Epithelial cell of proximal tubule (primary cell): Measurements from ENCODE around the gene WAPL. TPM values are rescaled to one million over a fixed set of nuclear protein-coding genes. Genes with fewer than 3 reads are reported as not detected.

Source experiments
- DNase-seq: peaks from one replicate; pipeline ENCODE4 v3.0.0-alpha.2; 2011; ENCODE audit warnings: low read depth
- H3K4me3 ChIP-seq: 2 replicates; pipeline ENCODE4 v1.5.1; 2011; ENCODE audit warnings: low read depth, mild to moderate bottlenecking, low read length
- CTCF ChIP-seq: conservative IDR thresholded peaks from 2 replicates; pipeline ENCODE4 v1.5.1; 2012; ENCODE audit warnings: low read depth, mild to moderate bottlenecking, low read length
- total RNA-seq: library from RNA; depleted of rRNA; stranded (reverse); fragments of >200 nt; gene quantifications from 2 replicates; pipeline ENCODE4 v1.2.3, GENCODE V29; 2015

The WAPL gene
- total RNA-seq, 1 donor from 2014 or later = 27.6 TPM

DNA sequence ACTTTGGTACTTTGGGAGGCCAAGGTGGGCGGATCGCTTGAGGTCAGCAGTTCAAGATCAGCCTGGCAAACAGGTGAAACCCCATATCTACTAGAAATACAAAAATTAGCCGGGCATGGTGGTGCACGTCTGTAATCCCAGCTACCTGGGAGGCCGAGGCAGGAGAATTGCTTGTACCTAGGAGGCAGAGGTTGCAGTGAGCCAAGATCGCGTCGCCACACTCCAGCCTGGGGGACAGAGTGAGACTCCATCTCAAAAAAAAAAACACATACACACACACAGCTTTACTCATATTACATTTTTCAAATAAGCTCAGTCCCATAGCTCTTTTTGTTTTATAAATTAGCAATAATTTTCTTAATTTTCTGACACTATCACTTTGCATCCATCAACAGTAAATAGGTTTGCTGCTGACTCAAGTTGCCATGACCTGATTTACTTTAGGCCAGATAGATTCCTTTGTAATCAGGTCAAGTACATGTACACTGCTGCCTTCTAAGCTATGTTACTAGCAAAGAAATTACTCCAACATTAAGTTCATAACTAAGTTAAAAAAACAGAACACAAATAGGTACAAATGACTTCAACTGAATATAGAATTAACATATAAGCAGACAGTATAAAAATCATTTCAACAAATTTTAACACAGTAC, 31.5 kb downstream of the WAPL start:
- no peak for TF ChIP-seq CTCF
- no peak for DNase-seq
- H3K4me3 ChIP-seq = no peak overlapping the region

- H3K4me3 ChIP-seq = no peak overlapping the region
- no peak for TF ChIP-seq CTCF
- no peak for DNase-seq
Measured at GRCh38 chr10:86489071-86489810, 32.4 kb downstream of the WAPL start.

- no peak for TF ChIP-seq CTCF
- H3K4me3 ChIP-seq = no peak overlapping the region
- DNase-seq = no peak
Measured at GRCh38 chr10:86486856-86487255, 34.7 kb downstream of the WAPL start.

DNA sequence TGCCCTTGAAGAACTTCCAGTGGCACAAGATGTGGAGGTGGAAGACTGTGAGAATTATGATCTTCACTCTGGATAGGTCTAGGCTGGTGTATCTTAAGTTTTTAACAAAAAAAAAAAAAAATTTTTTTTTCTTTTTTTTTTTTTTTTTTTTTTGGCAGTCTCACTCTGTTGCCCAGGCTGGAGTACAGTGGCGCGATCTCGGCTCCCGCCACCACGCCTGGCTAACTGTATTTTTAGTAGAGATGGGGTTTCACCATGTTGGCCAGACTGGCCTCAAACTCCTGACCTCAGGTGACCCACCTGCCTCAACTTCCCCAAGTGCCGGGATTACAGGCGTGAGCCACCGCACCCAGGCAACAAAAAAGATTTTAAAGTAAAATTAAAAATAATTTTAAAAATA, 37.9 kb downstream of the WAPL start:
- H3K4me3 ChIP-seq = no peak overlapping the region
- no peak for TF ChIP-seq CTCF

GRCh38 chr10:86481761-86482160, 39.8 kb downstream of the WAPL start:
- no peak for DNase-seq
- TF ChIP-seq CTCF = no peak
- no peak overlapping the region for H3K4me3 ChIP-seq

More for the DNA sequence above, 37.9 kb downstream of the WAPL start:
- no peak for DNase-seq

GRCh38 chr10:86480571-86480970, 41.0 kb downstream of the WAPL start:
- TF ChIP-seq CTCF = no peak
- DNase-seq = peak; percentile 52
- H3K4me3 ChIP-seq = no peak overlapping the region
